ENCODE measurements around the gene HNRNPA1L2. TPM values are rescaled to one million over a fixed set of nuclear protein-coding genes. Genes with fewer than 3 reads are reported as not detected.

HNRNPA1L2 gene
- total RNA-seq, 1 experiment from 2014 or later = 10.6 TPM

GRCh38 chr13:52599848-52600603 lies 42.2 kb upstream of the HNRNPA1L2 start:
- no peak overlapping the region for H2AFZ ChIP-seq (ENCODE audit: low read length)
- H2BK120ac ChIP-seq (ENCODE audit: low read depth, low read length, poor library complexity, severe bottlenecking) = no peak overlapping the region
- no peaks in the 10 kb centered on the region for H3K79me1 ChIP-seq (ENCODE audit: insufficient read depth, low read depth, low read length, poor library complexity, severe bottlenecking)
- H3K14ac ChIP-seq (ENCODE audit: insufficient read depth, low read length) = peak overlapping the region; percentile 98
- H4K8ac ChIP-seq (replicated peaks; ENCODE audit: insufficient read length, low read depth, low read length) = no peak overlapping the region
- no peaks in the 10 kb centered on the region for H3K79me2 ChIP-seq (ENCODE audit: insufficient read depth, low read length)
- H3K4ac ChIP-seq (ENCODE audit: low read depth, low read length) = peak overlapping the region; percentile 62; the same call in 1 of the 2 replicates
- peak overlapping the region; percentile 76 for H3K9ac ChIP-seq (ENCODE audit: extremely low read depth, insufficient read length, low read length)
- peak overlapping the region in 2 of 3 experiments; percentile 87 to 91; a peak in 2 of 7 replicates for H3K27ac Mint-ChIP-seq
- no peak overlapping the region for H3K27ac ChIP-seq (ENCODE audit: insufficient read length, low read depth, low read length)
- no peak overlapping the region for H2BK12ac ChIP-seq (ENCODE audit: insufficient read length, low read depth, low read length)
- H3K23me2 ChIP-seq (ENCODE audit: insufficient read length, low read depth, low read length, poor library complexity, severe bottlenecking) = peaks cover 7% of the 10 kb centered on the region
- H3K9me3 ChIP-seq (ENCODE audit: control insufficient read depth, low read depth, low read length) = no peaks in the 10 kb centered on the region
- no peak overlapping the region for H3K56ac ChIP-seq (ENCODE audit: insufficient read length, low read depth, low read length)
- H3K27me3 ChIP-seq (ENCODE audit: insufficient read depth, low read length) = no peaks in the 10 kb centered on the region
- peaks cover 9 to 12% of the 10 kb centered on the region in 2 experiments for H3K4me1 Mint-ChIP-seq
- no peak overlapping the region for H3K23ac ChIP-seq (ENCODE audit: insufficient read length, low read depth, low read length)
- no peak overlapping the region for H2AK5ac ChIP-seq (ENCODE audit: insufficient read length, low read length)
- H2BK15ac ChIP-seq (ENCODE audit: low read depth, low read length) = no peak overlapping the region
- H2BK5ac ChIP-seq (ENCODE audit: insufficient read length, low read length) = no peak overlapping the region
- WGBS (ENCODE audit: extremely low coverage, insufficient read length, low lambda C conversion rate) = no CpG with 5 or more reads among the region's 73 CpGs
- peak overlapping the region; percentile 67 to 80 for H3K4me3 Mint-ChIP-seq
- H3K18ac ChIP-seq (ENCODE audit: insufficient read length, low read depth, low read length) = peak overlapping the region; percentile 97
- no peaks in the 10 kb centered on the region; a peak in 1 of 7 replicates for H3K36me3 Mint-ChIP-seq (ENCODE audit: insufficient read depth in 1 of 3, low read depth in 3 of 3)
- H4K91ac ChIP-seq (ENCODE audit: insufficient read length, low read depth, low read length) = no peak overlapping the region
- no peak overlapping the region for H3T11ph ChIP-seq (ENCODE audit: low read length)
- H2BK20ac ChIP-seq (ENCODE audit: low read depth, low read length, poor library complexity, severe bottlenecking) = no peak overlapping the region
- H4K5ac ChIP-seq (ENCODE audit: insufficient read length, low read depth, low read length) = no peak overlapping the region
- H3K4me1 ChIP-seq (ENCODE audit: insufficient read depth, low read length) = no peaks in the 10 kb centered on the region
- DNase-seq = peak; percentile 67
- no peaks in the 10 kb centered on the region; the same call in 1 of the 2 replicates for H3K27me3 Mint-ChIP-seq (ENCODE audit: low read depth)
- peak overlapping the region; percentile 90 for H3K4me2 ChIP-seq (ENCODE audit: insufficient read depth, insufficient read length, low read length)
- H4K20me1 ChIP-seq (ENCODE audit: control insufficient read depth, insufficient read depth, insufficient read length) = no peaks in the 10 kb centered on the region
- no peak for TF ChIP-seq CTCF (conservative IDR thresholded peaks at IDR 0.05)
- no peaks in the 10 kb centered on the region for H3K9me3 Mint-ChIP-seq
